ENCODE results near the gene SCGB3A2.

SCGB3A2 gene

GRCh38 chr5:147911427-147911826 is 32.9 kb downstream of the SCGB3A2 start:
- DNase-seq = no peak

DNA sequence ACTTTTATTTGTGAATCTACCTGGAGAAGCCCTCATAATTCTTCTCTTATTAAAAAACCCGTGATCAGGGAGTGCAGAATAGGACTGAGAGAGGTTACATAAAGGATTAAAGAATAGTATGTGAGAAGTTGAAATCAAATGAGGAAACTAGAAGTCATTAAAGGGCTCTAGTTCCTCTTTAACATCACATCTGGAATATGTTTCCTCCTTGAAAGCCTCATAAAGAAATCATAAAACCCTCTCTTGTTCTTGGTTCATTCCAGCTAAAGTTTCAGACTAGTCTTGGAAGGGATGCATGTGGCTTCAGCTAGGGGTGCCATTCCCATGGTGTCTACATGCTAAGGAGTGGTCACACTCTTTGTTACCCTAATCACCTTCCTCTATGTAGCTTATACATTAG is 33.5 kb downstream of the SCGB3A2 start:
- DNase-seq = no peak

- no peak for DNase-seq
These were observed 35.3 kb downstream of the SCGB3A2 start for GRCh38 chr5:147913786-147914185.

DNA sequence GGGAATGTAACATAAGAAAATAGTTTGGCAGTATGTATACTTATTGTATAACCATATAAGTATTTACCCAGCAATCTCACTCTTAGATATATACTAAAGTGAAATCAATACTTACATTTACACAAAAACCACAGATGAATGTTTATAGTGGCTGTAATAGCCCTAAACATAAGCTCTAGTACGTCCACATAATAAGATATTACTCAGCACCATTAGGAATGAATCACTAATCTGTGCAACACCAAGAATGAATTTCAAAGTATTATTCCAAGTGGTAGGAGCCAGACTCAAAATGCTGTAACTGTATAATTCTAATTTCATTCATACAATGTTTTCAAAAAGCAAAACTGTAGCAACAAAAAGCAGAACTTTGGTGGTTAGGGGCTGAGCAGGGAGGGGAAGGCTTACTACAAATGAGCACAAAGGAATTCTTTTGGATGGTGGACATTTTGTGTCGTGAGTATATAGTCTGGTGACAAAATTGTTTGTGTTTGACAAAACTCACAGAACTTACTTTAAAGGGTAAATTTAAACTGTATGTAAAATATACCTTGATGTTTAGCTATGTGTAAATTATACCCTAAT is 39.7 kb downstream of the SCGB3A2 start:
- no peak for DNase-seq

- DNase-seq = no peak
These were observed 40.4 kb downstream of the SCGB3A2 start for GRCh38 chr5:147918899-147919298.

- no peak for DNase-seq
These were observed 42.0 kb downstream of the SCGB3A2 start for GRCh38 chr5:147920420-147921030.

GRCh38 chr5:147921136-147921535 is 42.6 kb downstream of the SCGB3A2 start:
- DNase-seq = no peak

DNA sequence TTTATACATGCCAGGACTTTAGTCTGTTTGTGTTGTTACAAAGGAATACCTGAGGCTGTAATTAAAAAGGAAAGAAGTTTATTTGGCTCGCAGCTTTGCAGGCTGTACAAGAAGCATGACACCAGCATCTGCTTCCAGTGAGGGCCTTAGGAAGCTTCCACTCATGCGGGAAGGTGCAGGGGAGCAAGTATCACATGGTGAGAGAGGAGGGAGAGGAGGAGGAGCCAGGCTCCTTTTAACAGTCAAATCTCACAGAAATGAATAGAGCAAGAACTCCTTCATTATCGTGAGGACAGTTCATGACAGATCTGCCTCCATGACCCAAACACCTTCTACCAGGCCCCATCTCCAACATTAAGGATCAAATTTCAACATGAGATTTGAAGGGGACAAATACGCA is 46.5 kb downstream of the SCGB3A2 start:
- DNase-seq = no peak

- DNase-seq = no peak
These were observed 49.4 kb downstream of the SCGB3A2 start for GRCh38 chr5:147927901-147928300.

- no peak for DNase-seq
These were observed 52.3 kb downstream of the SCGB3A2 start for GRCh38 chr5:147930769-147931168.
